Activated CD4-positive, alpha-beta T cell treated with anti-CD3 and anti-CD28 coated beads, Interleukin-2, amount 50 U/mL, for 48 hours (primary cell): Measurements from ENCODE around the gene MED15.
A peak's percentile ranks its signal among the peaks of the same experiment; 100 is the strongest.
"Not testable (repeated sequence)": the region's sequence is repeated elsewhere in the genome, so short reads cannot be mapped to it uniquely, and the experiment has no call there.

Experiments
- DNase-seq, 2 experiments: peaks; one replicate each; pipeline ENCODE4 v3.0.0-alpha.2; 2020

Gene MED15

GRCh38 chr22:20533095-20533878, 25.9 kb downstream of the MED15 start:
- no peak for DNase-seq

- no peak for DNase-seq
These were observed 26.5 kb downstream of the MED15 start for GRCh38 chr22:20533879-20534265.

- no peak for DNase-seq
These were observed 29.3 kb downstream of the MED15 start for GRCh38 chr22:20536590-20537324.

- DNase-seq: no peak
These were observed 29.9 kb downstream of the MED15 start for GRCh38 chr22:20537325-20537756.

- no peak for DNase-seq
These were observed 30.6 kb downstream of the MED15 start for GRCh38 chr22:20537983-20538382.

GRCh38 chr22:20538875-20539274, 31.5 kb downstream of the MED15 start:
- DNase-seq: not testable (repeated sequence)

- no peak for DNase-seq
These were observed 34.6 kb downstream of the MED15 start for GRCh38 chr22:20542055-20542454.

GRCh38 chr22:20542736-20543135, 35.3 kb downstream of the MED15 start:
- DNase-seq: no peak

- DNase-seq: not testable (repeated sequence)
These were observed 37.9 kb downstream of the MED15 start for GRCh38 chr22:20545318-20545634.

GRCh38 chr22:20545681-20546521, 38.5 kb downstream of the MED15 start:
- DNase-seq: no peak

- DNase-seq: no peak
These were observed 39.1 kb downstream of the MED15 start for GRCh38 chr22:20546541-20546950.

- DNase-seq: no peak
These were observed 39.6 kb downstream of the MED15 start for GRCh38 chr22:20547029-20547428.

GRCh38 chr22:20548806-20549205, 41.4 kb downstream of the MED15 start:
- DNase-seq: no peak

- DNase-seq: peak; percentile 45 to 59
These were observed 41.9 kb downstream of the MED15 start for GRCh38 chr22:20549232-20549841.

- DNase-seq: no peak
These were observed 42.8 kb downstream of the MED15 start for GRCh38 chr22:20550057-20550817.

GRCh38 chr22:20550851-20551744, 43.7 kb downstream of the MED15 start:
- DNase-seq: peak; percentile 67 to 76

GRCh38 chr22:20551805-20552442, 44.5 kb downstream of the MED15 start:
- DNase-seq: peak; percentile 66 to 75

- DNase-seq: no peak
These were observed 45.3 kb downstream of the MED15 start for GRCh38 chr22:20552443-20553401.
